Measurements from ENCODE around the gene HTR7.

HTR7 gene

GRCh38 chr10:90732581-90732980, 125.3 kb downstream of the HTR7 start:
- no peak for DNase-seq

GRCh38 chr10:90723416-90724068, 134.3 kb downstream of the HTR7 start:
- no peak for DNase-seq

GRCh38 chr10:90722832-90723231, 135.0 kb downstream of the HTR7 start:
- DNase-seq = no peak

- no peak for DNase-seq
Observed at GRCh38 chr10:90718182-90718581, 139.7 kb downstream of the HTR7 start.

GRCh38 chr10:90712529-90712928, 145.3 kb downstream of the HTR7 start:
- no peak for DNase-seq

GRCh38 chr10:90709727-90710126, 148.1 kb downstream of the HTR7 start:
- DNase-seq = no peak

GRCh38 chr10:90707657-90708056, 150.2 kb downstream of the HTR7 start:
- no peak for DNase-seq

GRCh38 chr10:90701428-90701827, 156.4 kb downstream of the HTR7 start:
- no peak for DNase-seq

GRCh38 chr10:90695915-90696676, 161.7 kb downstream of the HTR7 start:
- DNase-seq = no peak
